HG03520 (cell line): ENCODE results near the gene PPM1M.

Experiments used
- ATAC-seq: cut with Tn5 transposase; IDR thresholded peaks from one replicate; pipeline ENCODE4 v1.9.1; 2021; ENCODE audit warnings: mild to moderate bottlenecking, moderate library complexity; ENCODE audit not compliant: unreplicated experiment

PPM1M gene

DNA sequence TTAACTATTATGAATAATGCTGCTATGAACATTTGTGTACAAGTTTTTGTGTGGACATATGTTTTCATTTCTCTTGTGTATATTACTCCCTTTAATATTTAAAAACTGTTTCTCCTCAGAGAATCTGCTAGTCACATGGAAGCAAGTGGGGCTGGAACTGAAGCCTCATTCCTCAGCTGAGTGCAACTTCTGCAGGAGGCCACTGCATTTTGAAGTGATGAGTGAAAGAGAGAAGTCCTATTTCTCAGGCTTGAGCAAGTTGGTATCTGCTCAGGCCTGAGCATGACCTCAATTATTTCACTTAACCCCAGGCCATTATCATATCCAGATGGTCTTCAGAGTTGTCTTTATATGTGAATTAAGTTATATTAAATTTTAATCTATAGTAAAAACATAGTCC lies 31.7 kb upstream of the PPM1M start:
- no peak for ATAC-seq

DNA sequence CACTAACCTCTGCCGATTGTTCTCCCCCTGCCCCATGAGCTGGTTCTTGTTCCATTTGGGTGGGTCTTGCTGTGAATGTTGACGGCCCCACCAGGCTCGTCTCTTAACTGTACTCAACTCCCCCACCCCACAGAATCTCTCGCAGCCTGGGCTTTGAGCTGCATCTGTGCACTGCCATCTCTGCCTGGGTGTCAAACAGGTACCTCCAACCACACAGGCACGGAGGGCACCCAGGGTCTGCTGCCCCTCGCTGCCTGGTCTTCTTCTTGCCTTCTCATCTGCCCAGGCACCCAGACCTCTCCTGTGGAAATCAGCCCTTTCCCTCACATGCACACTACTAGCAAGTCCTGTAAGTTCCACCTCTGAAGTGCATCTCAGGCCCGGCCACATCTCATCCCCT lies 30.2 kb upstream of the PPM1M start:
- ATAC-seq: no peak

DNA sequence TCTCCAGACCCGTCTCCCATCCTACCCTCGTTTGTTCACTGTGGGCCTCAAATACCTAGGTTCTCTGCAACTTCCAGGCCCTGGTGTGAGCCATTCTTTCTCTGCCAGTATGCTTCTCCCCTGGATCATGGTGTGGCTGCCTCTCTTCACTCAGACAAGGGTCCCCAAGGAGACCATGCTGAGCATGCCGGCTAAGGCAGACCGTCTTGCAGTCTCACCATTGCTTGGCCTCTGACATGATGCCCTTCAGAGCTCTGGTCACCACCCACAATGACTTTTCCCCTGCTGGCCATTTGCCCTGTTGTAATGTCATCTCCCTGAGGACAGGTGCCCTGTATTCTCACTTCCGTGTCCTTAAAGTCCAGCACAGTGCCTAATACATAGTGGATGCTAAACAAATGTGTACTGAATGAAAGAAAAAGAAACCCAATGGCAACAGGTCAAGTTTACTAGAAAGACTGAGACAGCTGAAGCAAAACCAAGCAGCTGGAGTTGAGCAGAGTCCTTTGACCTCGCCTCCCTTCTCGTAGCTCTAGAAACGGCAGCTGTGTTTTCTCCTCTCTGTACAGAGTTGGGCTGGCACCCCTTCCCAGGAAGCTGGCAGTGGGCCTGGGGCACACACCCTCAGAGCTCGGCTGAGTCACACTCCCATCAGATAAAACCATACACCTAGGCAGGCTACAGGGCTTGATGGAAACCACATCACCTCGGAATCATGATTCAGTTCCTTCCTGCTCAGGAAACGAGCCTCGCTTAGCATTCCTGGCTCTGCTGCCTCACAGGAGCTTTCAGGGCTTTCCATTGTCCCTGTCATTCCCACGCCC lies 28.8 kb upstream of the PPM1M start:
- ATAC-seq: no peak

DNA sequence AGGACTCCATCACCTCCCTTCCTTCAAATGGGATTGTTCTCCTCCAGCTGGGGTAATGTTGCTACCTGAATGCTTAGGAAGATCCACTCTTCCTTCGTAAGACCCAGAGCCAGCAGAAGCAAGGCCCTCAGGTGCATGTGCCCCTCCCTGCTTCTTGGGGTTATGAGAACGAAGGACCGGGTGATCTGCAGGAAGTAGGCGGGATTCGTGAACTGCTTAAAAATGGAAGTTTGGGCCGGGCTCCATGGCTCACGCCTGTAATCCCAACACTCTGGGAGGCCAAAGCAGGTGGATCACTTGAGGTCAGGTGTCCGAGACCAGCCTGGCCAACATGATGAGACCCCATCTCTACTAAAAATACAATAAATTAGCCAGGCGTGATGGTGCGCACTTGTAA lies 28.2 kb upstream of the PPM1M start:
- ATAC-seq: no peak

DNA sequence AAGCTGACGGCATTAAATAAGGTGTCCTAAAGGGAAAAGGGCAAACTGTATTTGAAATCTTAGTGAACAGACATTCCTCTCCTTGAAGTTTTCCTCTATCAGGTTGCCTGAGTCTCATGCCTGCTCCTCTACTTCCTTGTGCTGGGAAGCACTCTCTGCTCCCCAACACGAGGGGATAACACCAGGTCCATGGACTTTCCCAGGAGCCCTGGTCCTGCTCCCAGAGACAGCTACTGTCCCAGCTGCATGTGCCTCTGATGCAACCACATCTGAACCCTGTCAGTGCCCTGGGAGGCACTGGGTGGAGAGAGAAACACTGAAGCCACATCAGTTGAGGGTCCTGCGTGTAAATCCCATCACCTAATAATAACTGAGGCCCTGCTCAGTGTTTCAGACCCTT lies 27.5 kb upstream of the PPM1M start:
- ATAC-seq: no peak

DNA sequence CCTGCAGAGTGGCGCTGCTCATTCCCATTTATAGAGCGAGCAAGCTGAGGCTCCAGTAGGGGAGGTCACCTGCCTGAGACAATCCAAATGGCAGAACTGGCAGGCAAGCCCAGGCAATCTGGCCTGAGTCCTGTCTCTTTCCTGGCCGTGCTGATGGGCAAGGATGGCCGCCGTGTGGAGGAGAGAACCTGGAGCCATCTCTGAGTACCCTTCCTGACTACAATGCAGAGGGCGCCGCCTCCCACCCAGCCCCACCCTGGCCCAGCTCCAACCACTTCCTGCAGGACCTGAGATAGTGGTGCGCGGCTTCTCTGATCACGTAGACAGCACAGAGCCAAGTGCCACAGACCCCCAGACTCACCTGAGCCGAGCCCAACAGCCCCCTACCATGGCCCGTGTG lies 27.1 kb upstream of the PPM1M start:
- no peak for ATAC-seq

DNA sequence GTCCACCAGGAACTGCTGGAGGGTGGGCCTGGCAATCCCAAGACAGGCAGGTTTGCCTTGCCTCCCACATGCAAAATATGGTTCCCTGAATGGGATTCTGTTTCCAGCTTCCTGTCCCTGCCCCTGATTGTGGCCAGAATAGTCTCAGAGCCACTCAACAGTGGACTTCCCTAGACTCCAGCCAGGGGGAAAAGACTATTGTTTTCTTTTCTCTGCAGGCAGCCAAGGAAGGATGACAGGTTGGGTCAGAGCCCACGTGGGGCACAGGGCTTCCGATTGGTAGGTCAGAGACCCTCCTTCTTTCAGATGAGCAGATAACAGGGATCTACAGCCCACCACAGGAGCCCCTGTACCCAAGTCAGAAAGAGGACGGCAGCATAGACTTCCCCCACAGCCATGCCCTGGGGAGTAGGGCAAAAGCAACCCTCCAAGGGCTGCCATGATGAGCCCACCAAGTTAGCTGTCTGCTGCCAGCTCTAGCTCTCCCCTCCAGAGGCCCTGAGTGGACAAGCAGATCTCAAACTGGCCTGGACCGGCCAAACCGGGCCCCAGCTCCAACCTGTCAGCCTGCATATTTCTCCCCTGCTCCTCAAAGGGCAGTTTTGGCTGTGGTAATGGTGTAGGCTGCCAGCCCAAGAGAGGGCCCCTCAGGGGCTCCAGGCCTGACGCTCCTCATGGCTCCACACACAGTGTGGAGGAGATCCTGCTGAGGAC lies 26.5 kb upstream of the PPM1M start:
- no peak for ATAC-seq

DNA sequence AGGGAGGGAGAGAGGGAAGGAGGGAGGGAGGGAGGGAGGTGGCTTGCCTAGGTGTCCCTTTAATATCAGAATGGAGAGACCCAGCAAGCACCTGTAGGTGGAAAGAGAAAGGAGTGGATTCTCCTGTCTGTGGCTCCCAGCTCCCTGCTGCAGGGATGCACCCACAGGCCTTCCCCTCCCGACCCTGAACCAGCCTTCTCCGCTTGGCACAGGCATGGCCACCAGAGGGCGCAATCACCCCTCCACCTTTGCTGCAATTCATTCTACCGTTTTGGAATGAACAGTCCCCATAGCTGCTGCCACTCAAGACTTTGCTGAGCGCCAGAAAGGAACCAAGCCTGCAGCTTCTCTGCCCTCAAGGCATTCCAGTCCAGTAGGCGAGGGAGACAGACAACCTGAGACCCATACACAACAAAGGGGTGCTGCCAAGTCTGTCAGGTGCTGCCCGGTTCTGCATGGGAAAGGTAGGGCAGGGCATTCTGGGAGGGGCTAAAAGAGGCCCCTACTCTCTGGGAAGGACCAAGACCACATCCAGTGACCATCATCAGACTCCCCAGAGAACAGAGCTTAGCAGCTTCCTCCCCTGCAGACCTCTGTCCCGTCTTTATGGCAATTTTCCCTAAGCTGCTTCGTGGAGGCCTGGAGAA lies 25.1 kb upstream of the PPM1M start:
- ATAC-seq: no peak

DNA sequence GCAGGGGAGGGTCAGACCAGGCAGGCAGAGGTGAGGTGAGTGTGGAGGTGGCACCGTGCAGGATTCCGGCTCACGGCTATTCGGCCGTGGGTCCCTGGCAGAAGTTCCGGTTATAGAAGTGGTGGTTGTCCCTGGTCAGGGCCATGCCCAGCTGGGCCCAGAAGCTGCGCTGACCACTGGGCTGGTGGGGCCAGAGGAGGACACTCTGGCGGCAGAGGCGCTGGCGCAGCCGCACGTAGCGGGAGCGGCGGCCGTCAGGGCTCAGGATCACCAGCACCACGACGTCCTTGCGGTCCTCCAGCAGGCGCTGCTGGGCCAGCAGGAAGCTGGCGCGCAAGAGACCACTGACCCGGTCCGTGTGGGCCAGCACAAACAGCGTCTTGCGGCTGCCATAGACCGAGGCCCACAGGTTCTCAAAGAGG lies 24.4 kb upstream of the PPM1M start:
- no peak for ATAC-seq

DNA sequence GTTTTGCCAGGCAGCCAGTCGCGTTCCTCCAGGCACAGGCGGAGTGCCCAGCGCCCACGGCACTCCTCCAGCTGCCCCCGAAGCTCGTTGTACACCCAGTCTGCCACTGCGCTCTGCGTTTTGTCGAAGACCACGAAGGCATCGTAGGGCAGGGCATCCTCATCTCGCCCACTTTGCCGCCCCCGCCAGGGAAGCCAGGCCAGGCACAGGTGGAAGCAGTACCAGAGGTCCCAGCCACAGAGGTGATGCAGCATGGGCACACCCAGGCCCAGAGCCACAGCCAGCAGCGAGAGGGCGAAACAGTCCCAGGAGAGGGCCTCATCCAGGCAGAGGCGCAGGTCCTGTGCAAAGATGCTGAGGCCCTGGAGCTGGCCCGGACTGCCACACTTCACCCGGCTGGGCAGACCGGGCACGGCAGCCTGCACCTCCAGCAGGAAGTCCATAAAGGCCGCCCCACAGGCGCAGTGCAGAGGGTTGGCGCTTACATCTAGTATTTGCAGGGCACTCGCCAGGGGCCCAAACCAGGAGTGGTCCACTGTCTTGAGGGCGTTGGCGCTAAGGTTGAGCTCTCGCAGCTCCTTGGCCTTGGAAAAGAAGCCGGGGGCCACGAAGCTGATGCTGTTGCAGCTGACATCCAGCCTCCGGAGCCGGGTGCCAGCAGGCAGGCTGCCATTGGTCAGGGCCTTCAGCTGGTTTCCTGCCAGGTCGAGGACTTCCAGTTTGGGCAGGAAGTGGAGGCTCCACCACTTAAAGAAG lies 23.8 kb upstream of the PPM1M start:
- ATAC-seq: no peak

DNA sequence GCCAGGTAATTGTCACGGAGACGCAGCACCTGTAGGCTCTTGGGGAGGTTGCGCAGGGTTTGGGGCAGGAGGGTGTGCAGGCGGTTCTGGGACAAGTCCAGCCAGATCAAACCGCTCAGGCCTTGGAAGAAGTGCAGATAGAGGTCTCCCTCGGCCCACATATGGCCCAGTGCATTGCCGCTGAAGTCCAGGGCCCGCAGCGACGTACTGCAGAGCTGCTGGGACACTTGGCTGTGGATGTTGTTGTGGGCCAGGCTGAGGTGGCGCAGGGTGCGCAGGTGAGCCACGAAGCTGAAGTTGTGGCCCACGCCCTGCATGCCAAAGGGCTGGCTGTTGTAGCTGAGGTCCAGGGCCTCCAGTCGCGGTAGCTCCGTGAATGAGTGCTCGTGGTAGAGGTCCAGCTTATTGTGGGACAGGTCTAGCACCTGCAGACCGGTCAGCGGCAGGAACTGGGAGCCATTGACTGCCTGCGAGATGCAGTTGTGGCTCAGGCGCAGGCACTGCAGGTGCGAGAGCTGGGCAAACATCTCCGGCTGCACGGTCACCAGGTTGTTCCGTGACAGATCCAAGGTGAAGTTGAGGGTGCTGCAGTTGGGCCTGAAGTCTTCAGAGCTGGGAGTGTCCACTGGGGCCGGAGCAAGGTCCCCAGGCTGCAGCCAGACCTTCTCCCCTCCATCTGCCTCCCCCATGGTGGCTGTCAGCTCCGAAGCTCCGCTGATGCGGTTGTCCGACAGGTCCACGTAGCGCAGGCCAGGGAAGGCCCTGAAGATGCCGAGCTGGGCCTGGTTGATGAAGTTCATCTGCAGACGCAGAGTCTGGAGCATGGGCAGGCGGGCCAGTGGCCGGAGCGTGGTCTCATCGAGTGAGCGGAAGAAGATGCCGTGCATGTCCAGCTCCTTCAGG lies 23.0 kb upstream of the PPM1M start:
- ATAC-seq: no peak

DNA sequence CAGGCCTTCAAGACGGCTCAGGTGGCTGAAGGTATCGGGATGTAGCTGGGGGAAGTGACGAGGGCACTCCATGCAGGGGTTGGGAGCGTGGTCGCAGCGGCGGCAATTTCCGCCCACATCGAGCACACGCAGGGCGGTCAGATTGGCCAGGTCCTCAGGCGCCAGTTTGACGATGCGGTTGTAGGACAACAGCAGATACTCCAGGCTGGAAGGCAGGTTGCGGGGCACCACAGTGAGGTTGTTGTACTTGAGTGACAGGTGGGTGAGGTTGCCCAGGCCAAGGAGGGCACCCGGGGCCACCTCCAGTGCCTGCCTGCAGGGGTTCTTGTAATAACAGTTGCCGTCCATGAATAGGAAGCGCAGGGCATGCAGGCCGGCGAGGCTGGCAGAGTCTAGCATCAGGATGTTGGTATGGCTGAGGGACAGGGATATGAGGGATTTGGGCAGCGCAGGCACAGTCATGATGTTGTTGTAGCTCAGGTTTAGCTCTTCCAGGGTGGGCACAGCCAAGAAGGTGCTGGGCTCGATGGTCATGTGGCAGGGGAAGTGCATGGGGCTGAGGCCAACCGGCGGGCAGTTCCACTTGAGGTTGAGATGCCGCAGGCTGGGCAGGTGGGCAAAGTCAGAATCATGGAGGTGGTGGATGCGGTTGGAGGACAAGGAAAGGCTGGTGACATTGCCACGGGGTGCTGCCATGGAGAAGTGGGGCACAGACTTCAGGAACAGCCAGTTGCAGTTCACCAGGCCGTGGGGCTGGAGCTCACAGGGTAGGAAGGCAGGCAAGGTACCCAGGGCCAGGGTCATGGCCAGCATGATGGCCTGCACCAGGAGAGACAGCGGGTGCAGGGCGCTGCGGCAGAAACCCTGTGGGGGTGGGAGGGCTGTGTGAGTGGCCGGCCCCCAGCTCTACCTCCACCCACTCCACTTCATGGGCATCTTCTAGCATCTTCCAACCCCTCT lies 21.8 kb upstream of the PPM1M start:
- ATAC-seq: no peak

DNA sequence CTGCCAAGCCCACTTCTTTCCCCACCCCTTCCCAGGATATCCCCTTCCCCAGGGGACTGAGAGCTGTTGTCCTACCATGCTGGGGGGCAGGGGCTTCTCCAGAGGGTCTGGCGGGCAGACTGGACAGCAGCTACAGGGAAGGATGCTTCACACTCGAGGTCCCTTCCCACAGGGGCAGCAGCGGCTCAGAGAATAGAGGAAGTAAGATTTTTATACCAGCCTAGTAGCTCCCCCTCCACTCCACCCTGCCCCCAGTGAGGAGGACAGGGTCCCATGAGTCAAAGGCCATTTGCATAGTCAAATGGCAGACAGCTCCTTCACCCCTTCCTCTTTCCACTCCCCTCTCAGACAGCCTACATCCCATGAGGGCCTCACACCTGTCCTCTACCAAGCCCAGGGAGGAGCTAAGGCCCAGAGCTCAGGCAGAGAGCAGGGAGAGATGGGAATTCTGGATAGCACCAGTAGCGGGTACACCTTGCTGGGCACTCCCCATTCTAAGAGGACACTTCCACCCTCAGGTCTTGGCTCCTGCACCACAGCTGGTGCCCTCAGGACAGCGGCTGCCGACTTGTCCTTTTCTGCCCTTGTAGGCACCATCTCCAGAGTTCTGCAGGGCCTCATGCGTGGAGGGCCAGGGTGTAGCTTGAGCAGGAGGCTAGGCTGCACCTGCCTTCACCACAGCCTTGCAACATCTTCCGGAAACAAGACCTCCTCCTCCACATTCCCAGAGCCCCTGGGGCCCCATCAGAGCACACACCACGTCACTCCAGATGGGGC lies 19.9 kb upstream of the PPM1M start, which contains the start of gene TLR9:
TSS of gene TLR9 (minus strand) at position 194 of the 777 bp plus-strand sequence. CDS start at position 78, 116 bp downstream.
- peak; percentile 71 for ATAC-seq

DNA sequence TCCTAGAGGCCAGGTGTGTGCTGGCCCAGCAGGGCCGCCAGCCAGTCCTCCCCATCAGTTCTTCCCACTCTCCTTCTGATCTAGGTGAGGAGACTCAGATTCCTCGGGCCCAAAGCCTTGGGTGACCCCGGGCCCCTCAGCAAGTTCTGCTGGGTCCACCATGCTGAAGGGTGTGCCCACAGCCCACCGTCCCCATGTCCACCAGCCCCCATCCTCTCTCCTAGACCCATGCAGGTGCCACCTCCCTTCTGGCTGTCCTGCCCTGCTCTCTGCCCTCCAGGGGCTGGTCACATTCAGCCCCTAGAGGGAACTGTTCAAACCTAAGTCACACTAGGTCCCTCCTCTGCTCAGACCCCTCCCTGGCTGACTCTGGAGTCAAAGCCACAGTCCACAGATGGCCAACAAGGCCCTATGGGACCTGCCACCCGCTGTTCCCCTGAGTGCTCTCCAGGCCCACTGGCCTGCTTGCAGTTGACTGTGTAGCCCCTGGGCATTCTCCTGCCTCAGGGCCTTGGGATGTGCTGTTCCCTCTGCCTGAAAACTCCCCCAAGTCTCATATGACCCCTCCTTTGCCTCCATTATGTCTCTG lies 19.2 kb upstream of the PPM1M start:
- ATAC-seq: no peak

DNA sequence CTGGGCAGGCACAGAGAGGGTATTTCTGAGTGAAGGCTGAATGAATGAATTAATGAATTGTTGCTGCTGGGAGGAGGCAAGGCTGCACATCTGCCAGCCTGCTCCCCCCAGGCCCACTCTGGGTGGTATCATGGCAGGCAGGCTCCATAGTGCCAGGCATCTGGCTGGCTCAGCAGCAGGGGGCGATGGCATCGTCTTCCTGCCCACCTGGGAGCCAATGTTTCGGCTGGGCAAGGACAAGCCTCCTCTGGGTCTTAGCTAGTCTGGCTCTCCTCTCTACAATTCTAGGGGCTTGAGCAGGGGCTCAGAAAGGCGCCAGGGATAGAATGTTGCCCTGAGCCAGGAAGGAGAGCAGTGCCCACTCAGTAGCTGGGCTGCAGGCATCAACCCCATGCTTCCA lies 18.4 kb upstream of the PPM1M start:
- no peak for ATAC-seq

DNA sequence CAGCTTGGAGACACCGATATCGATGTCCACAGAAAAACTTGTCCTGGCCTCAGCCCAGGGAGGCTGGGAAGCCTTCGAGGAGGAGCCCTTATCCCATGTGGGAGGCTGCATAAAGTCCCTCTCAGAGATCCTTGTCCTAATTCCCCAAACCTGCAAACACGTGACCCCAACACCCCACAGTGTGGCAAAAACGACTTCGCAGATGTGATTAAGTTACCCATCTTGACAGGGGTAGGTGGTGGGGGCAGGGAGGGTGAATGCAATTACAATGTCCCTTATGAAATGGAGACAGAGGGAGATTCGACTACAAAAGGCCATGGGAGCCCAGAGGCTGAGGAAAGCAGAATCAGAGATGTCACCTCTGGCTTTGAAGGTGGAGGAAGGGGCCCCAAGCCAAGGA lies 17.8 kb upstream of the PPM1M start:
- no peak for ATAC-seq

DNA sequence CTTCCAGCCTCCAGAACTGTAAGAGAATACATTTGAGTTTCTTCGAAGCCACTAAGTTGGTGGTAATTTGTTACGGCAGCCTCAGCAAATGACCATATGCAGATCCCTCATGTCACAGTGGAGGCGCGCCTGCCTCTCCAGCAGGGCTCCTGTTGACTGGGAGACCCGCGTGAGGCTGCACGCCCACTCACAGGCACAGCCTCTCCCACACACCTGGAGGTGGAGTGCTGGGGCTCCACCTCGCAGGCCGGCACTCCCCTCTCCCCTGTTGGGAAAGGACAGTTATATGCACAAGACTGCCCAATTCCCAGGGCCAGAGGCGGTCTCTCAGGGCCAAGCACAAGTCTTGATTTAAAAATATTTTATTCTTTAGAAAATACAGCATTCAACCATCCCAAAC lies 17.3 kb upstream of the PPM1M start:
- ATAC-seq: no peak

DNA sequence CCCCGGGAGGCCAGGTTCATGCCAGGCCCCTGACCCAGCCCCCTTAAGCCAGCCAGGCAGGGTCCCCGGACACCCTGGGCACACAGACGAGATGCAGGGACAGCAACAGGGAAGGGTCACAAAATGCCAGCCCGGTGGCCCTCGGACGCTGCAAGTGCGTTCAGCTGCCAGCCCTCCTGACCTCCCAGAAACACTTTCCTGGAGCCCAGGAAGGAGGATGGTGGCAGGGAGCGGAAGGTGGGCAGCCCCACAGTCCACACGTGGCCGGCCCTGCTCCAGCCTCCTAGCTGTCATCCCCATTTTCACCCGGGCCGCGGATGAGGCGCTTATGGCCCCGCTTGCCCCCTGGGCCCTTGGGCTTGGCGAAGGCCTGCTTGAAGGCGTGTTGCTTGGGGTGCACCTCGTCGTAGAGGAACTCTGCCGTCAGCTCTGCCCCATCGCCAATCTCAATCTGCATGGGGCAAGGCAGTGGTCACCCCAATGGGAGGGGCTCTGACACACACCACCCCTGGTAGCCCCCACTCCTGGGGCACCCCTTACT lies 16.7 kb upstream of the PPM1M start:
- ATAC-seq: no peak
